Left ventricle myocardium superior (tissue), 1 donor: ENCODE measurements around the gene KCNJ6. TPM values are rescaled to one million over a fixed set of nuclear protein-coding genes. Genes with fewer than 3 reads are reported as not detected.

Experiments used
- ATAC-seq: fragments of 200-7000 bp; cut with Tn5 transposase; one replicate; pipeline ENCODE4 v1.9.1; 2020; ENCODE audit warnings: mild to moderate bottlenecking, moderate library complexity
- DNase-seq: peaks from one replicate; pipeline ENCODE4 v3.0.0-alpha.2; 2020
- intact Hi-C: fragments of 100-400 bp; cut with micrococcal nuclease; formaldehyde crosslinking; loops from one replicate; pipeline ENCODE4 v1.11.0; 2022
- total RNA-seq: library from RNA; stranded (reverse); fragmentation: NEBNext Ultra II Directional; extraction: Animal tissue kit (Norgen Biotek cat#: 25700); gene quantifications from one replicate; pipeline ENCODE4 v1.2.1, GENCODE V29; 2021
- donor health status: DM: no; HTN: yes; CAD: no; lungs with severe emphysema.

The KCNJ6 gene
- total RNA-seq, 1 donor from 2014 or later: not detected

- intact Hi-C loops: no loop called here
- DNase-seq (no peak), ATAC-seq (no peak)
Measured at GRCh38 chr21:37574751-37575150, 341.5 kb downstream of the KCNJ6 start.

- intact Hi-C loops: no loop called here
- DNase-seq: no peak
- ATAC-seq: no peak
Measured at GRCh38 chr21:37574316-37574715, 341.9 kb downstream of the KCNJ6 start.

- intact Hi-C loops: no loop called here
- ATAC-seq: no peak
- no peak for DNase-seq
Measured at GRCh38 chr21:37571442-37571841, 344.8 kb downstream of the KCNJ6 start.

- intact Hi-C loops: no loop called here
Measured at GRCh38 chr21:37568916-37569315, 347.3 kb downstream of the KCNJ6 start.

GRCh38 chr21:37568415-37568814 lies 347.8 kb downstream of the KCNJ6 start:
- ATAC-seq: no peak
- no peak for DNase-seq
- intact Hi-C loops: no loop called here

More at GRCh38 chr21:37568916-37569315, 347.3 kb downstream of the KCNJ6 start:
- DNase-seq (no peak), ATAC-seq (no peak)

- intact Hi-C loops: no loop called here
- no peak for ATAC-seq
- no peak for DNase-seq
Measured at GRCh38 chr21:37566790-37567615, 349.3 kb downstream of the KCNJ6 start.

- DNase-seq: no peak
- intact Hi-C loops: no loop called here
Measured at GRCh38 chr21:37565530-37566223, 350.6 kb downstream of the KCNJ6 start.

GRCh38 chr21:37564924-37565529 lies 351.2 kb downstream of the KCNJ6 start:
- intact Hi-C loops: no loop called here
- ATAC-seq (peak; percentile 4), DNase-seq (no peak)

More at GRCh38 chr21:37565530-37566223, 350.6 kb downstream of the KCNJ6 start:
- ATAC-seq: no peak

GRCh38 chr21:37564341-37564923 lies 351.8 kb downstream of the KCNJ6 start:
- DNase-seq: peak; percentile 80
- ATAC-seq: peak; percentile 79
- intact Hi-C loops: no loop called here

GRCh38 chr21:37563641-37564340 lies 352.5 kb downstream of the KCNJ6 start:
- intact Hi-C loops: no loop called here
- ATAC-seq (peak; percentile 94), DNase-seq (peak; percentile 96)

GRCh38 chr21:37562920-37563640 lies 353.2 kb downstream of the KCNJ6 start:
- DNase-seq: peak; percentile 48
- intact Hi-C loops: no loop called here

GRCh38 chr21:37561941-37562919 lies 354.0 kb downstream of the KCNJ6 start:
- no peak for DNase-seq
- no peak for ATAC-seq
- intact Hi-C loops: no loop called here

More at GRCh38 chr21:37562920-37563640, 353.2 kb downstream of the KCNJ6 start:
- peak; percentile 7 for ATAC-seq

GRCh38 chr21:37561506-37561905 lies 354.8 kb downstream of the KCNJ6 start:
- no peak for ATAC-seq
- intact Hi-C loops: no loop called here
- no peak for DNase-seq

- peak; percentile 73 for DNase-seq
- intact Hi-C loops: no loop called here
- ATAC-seq: peak; percentile 18
Measured at GRCh38 chr21:37560385-37560784, 355.9 kb downstream of the KCNJ6 start.

- DNase-seq (no peak), ATAC-seq (no peak)
- intact Hi-C loops: no loop called here
Measured at GRCh38 chr21:37558676-37559211, 357.5 kb downstream of the KCNJ6 start.
